GM21619 (cell line): ENCODE measurements around the gene LRBA.
"Not testable (repeated sequence)": the region's sequence is repeated elsewhere in the genome, so short reads cannot be mapped to it uniquely, and the experiment has no call there.

Experiments
- ATAC-seq: cut with Tn5 transposase; IDR thresholded peaks from one replicate; pipeline ENCODE4 v1.9.1; 2021; ENCODE audit not compliant: unreplicated experiment

LRBA gene

DNA sequence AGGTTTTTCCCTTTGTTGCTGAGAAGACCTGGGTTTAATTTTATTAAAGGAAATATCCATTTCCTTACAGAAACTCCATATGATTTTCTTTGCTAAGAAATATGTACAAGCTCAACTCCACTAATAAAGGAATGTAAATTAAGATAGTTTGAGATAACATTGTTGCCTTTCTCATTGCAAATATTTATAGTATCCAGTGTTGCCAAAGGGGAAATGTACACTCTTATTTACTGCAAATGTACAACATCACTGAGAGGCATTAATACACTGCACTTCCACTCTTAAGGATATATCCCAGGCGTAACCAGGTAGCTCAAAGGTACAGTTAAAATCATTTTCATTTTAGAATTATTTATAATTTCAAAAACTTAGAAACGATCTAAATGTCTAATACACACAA lies 7.5 kb upstream of the LRBA start:
- ATAC-seq: no peak

DNA sequence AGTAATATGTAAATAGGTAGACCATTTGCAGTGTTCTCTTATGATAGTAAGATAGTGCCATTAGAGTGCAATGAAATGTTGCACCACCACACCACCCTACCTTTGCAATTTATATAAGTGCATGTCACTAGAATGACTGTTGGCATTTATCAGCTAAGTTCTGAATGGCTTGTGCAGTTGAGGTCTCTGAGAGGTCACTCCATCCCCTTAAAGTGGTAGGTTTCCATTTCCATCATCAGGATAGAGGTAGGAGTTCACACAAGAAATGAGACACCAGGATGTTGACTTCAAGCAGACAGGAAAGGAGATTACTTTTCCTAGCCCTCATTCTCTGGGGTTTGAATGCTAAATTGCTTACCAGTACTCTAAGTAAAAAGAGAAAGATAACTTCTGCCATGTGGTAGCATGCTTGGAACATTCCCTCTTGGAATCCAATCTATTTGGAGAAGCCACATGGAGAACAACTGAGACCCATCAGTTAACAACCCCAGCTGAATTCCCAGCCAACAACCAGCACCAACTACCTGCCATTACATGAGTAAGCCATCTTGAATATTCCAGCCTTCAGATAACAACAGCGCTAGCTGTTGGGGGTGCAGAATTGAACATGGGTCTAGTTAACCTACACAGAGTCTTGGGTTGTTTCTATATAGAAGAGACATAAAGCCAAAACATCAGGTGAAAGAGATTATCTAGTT lies 6.7 kb upstream of the LRBA start:
- no peak for ATAC-seq

DNA sequence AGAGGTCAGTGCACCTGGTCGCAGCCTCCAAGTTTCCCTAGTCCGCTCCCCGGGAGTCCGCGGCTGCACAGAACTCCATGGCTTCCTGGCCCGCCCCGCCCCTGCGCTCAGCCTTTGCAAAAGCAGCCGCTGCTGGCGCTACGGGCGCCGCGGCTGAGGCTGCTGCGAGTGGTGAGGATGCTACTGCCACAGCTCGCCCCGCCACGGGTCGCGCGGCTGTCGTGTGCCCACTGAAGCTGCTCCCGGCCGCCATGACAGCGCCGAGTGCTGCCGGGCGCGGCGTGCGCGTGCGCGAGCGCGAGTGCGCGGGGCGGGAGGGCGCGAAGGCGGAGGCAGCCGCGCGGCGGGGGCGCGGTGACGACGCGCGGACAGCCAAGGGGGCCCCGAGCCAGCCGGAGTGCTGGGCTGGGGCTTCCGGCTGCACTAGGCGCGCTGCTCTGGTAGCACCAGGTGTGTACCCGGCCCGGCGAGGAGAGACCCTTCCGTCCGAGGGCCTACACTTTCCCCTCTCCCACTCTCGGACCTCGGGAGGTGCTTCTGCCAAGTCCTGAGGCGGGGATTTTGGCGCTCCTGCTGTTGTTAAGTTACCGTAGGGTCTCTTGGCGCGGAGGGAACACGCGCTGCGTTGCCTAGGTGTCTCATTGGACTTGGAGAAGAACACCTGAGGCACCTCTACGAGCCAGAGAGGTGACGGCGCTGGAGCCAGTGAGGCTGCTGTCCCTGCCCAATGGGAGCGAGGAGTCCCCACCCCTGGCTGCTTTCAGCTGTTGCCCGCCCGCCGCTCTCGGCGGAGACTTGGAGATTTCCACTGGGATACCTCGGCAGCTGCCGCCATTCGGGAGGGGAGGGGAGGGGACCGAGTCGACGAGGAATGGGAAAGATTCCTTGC lies 619 bp upstream of the LRBA start:
- ATAC-seq: peak; percentile 64

DNA sequence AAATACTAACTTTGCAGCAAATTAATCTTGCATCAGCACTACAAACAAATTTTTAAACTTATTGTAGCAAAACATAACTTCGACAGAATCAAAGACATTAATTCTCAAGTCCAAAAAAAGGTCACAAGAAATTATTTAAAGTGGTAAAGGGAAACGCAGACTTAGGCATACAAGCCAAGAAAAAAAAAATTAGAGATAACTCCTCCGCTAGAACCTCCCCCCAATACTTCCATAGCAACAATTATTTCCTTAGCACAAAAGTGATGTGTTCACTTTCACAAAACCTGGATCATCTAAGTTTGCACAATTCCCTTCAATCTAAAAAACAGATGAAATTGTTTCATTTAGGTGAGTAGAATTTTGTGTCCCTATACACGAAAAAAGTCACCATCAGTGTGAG lies 1.1 kb downstream of the LRBA start:
- no peak for ATAC-seq

DNA sequence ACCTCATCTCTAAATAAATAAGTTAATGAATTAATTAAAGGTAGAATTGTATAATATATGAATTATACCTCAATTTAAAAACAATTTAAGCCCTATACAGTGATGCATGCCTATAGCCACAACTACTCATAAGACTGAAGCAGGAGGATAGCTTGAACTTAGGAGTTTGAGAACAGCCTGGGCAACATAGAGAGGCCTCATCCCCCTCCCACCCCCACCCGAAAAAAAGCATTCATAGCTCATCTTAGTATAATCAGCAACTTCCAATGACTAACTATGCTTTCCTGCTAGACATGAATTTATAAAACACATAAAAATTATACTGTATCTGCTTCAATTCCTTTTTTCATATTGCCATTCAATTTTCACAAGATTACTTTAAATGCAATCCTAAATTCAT lies 1.6 kb downstream of the LRBA start:
- ATAC-seq: no peak

DNA sequence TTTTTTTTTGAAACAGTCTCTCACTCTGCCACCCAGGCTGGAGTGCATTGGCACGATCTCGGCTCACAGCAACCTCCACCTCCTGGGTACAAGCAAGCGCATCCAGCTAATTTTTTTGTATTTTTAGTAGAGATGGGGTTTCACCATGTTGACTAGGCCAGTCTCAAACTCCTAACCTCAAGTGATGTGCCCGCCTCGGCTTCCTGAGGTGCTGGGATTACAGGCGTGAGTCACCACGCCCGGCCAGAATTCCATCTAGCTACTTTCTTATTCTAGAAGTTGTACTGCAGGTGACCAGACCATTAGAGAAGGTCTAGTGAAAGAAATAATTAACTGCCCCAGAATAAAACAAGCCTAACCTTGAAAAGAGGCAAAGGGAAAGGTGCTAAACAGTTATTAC lies 2.3 kb downstream of the LRBA start:
- ATAC-seq: no peak

DNA sequence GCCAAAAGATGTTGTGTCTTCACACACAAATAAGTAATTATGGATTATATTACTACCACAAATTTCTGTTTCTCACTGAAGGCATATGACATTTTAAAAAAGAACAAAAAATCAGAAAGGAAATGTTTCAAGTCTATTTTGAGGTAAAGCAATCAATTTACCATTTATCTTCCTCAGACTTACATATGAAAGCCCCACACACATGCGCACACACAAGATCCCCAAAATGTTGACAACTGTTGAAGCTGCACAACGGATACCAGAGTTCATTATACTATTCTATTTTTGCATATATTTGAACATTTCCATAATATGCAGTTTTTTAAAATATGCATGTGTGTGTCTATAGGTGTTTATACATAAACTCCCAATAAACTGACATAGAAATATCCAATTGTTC lies 2.7 kb downstream of the LRBA start:
- ATAC-seq: no peak

DNA sequence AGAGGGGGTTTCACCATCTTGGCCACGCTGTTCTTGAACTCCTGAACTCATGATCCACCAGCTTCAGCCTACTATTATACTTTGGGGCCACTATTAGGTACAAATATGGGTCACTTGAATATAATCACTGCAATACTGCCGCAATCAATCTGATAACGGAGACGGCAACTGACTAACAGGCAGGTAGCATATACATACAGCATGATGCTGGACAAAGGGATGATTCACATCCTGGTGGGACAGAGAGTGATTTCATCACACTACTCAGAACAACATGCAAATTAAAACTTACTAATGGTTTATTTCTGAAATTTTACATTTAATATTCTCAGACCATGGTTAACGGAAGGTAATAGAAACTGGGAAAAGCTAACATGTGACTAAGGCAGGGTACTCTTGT lies 10.9 kb downstream of the LRBA start:
- no peak for ATAC-seq

DNA sequence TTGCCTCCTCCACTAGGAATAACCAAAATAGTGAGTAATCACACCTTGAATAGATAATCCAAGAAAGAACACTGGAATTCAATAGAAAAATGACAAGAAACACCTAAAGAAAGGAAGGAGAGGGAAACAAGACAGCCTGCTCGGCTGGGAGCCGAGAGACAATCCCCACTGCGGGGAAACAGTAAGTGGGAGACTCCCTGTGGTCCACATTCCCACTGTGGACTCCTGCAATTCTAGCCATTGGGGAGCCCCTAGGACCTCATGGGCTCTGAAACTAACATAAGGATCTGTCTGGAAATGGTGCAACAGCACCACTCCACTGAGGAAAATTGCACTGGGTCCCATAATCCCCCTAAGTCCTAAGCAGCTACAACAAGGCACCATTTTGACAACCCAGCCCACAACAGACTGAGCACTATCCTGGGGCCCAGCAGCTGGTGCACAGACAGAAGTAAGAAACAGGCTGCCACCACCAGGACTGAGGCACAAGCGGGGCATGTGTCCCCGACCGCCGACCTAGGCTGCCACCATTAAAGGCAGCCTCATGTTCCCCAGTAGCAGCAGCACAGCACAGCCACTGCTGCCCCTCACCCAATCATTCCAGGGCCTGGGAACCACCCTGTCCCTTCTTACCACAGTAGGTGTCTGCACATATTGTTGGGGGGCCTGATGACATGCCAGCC lies 14.2 kb downstream of the LRBA start:
- ATAC-seq: no peak

DNA sequence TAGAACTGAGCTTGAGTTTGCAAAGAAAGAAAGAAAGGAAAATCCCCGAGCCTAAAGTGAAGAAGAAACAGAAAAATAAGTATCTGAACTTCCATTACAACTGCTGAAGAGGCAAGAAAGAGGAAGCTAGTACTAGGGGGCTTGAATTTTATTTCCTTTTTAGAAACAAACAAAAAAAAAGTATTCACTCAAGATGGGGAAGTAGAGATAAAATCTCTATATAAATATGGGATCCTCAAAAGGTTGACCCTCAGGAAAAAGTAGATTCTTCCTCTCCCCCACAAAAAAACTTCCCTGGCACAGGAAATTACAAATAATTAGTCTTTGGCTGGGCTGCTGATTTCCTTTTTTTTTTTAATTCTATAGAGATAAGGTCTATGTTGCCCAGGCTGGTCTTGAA lies 16.0 kb downstream of the LRBA start:
- ATAC-seq: no peak

DNA sequence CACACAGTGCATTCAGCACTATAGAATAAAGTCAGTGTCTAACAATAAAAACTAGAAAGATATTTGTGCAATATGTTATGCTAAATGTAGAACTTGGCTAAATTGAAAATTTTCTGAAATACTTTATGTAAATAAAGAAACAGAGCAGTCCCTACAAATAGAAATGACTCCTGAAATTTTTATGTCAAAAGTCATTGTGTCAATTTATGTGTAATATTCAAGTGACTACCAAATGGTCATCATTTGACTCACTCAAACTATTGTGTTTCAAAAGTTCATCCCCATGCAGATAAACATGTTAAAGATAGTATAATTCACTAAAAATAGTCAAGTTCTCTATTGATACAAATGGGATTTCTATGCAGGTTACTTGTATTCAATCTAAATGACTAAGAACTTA lies 17.9 kb downstream of the LRBA start:
- no peak for ATAC-seq

DNA sequence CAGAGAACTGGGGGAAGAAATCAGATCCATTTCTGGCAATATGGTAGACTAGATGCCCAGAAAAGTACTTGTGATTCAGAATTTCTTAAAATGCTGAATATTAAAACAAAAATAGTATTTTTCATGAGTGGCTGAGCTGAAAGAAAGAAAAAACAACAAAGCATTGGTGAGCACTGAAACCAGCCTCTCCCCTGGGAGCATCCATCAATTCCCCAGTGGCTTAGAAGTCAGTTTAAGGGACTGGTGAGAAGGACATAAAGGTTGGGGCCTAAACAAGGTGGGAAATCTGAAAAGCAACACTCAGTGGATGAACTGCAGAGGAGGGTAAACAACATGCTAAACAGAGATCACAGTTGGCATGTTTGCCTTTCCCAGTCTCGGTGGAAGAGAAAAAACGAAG lies 20.4 kb downstream of the LRBA start:
- no peak for ATAC-seq

DNA sequence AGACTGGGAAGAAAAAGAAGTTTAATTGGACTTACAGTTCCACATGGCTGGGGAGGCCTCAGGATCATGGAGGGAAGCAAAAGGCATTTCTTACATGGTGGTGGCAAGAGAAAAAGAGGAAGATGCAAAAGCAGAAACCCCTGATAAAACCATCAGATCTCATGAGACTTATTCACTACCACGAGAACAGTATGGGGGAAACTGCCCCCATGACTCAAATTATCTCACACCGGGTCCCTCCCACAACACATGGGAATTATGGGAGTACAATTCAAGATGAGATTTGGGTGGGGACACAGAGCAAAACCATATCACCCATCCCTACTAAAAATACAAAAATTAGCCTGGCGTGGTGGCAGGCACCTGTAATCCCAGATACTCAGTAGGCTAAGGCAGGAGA lies 21.5 kb downstream of the LRBA start:
- not testable (repeated sequence) for ATAC-seq

DNA sequence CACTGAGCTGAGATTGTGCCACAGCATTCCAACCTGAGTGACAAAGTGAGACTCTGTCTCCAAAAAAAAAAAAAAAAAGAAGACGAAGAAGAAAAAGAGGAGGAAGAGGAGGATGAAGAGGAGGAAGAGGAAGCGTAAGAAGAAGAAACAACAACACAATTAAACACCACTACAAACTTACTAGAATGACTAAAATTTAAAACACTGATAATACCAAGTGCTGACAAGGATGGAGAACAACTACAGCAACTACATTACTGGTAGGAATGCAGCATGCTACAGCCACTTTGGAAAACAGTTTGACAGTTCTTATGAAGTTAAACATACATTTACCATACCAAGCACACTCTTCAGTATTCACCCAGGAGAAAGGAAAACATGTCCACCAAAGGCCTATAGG lies 24.1 kb downstream of the LRBA start:
- no peak for ATAC-seq

DNA sequence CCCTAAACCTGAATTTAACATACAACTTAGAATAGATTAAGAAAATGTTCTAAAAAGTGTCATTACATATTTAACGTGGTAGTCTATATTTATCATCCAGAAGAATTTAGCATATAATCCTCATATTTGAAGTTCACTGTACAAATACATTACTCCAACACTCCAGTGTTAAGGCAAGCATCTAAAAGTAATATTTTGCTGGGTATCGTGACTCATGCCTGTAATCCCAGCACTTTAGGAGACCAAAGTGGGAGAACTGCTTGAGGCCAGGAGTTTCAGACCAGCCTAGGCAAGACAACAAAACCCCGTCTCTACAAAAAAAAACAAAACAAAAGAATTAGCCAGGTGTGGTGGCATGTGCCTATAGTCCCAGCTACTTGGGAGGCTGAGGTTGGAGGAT lies 24.8 kb downstream of the LRBA start:
- ATAC-seq: no peak

DNA sequence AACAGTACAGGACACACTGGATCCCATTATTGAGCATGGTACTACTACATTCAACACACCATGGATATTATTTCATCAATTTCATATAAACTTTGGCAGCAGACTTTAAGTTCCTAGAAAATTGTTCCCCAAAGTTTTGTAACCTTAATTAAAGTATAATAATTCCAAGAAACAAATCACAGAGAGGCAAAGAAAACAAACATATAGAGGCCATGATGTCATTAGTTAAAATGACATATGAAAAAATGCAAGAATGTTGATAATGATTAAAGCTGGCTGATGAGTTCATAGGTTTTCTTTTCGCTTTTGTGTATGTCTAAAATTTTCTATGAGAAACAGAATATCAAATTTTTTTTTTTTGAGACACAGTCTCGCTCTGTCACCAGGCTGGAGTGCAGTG lies 26.8 kb downstream of the LRBA start:
- ATAC-seq: no peak

DNA sequence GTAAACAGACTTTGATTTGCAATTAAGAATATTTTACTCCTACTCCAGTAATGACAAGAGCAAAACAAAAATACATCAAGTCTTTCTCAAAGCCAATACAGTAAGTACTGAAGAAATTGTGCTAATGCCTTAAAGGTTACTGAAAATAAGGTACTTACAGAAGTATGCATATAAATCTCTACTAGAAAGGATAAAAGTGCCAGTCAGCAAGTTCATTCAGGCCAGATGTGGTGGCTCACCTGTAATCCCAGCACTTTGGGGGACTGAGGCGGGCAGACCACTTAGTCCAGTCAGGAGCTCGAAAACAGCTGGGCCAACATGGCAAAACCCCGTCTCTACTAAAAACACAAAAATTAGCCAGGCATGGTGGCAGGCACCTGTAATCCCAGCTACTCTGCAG lies 27.9 kb downstream of the LRBA start:
- no peak for ATAC-seq

DNA sequence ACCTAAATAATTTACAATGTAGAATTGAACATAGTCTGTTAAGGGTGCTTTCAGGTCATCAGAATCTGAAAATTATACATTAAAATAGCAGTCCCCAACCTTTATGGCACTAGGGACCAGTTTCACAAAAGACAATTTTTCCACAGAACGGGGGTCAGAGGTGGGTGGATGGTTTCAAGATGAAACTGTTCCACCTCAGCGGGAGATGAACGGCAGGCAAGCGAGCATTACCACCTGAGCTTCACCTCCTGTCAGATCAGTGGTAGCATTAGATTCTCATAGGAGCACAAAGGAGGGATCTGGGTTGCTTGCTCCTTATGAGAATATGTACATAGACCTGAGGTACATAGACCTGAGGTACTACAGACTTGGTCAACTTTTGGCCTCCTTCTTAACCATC lies 29.0 kb downstream of the LRBA start:
- peak; percentile 48 for ATAC-seq

DNA sequence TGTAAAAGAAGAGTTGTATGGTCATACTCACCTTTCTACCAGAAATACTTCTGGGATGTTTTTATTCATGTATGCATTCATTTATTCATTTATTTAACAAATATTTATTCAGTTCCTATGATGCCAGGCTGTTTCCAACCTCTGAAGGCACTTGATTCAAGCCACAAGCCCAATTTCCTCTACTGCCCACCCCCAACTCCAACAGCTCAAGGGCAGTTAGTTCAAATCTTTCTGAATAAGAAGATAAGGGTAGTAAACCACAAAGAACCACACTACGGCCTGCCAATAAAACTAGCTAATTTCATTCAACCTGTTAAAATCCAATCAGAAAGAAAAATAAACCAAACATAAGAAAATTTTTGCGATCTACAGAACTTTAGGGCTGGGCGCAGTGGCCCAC lies 31.2 kb downstream of the LRBA start:
- ATAC-seq: no peak

DNA sequence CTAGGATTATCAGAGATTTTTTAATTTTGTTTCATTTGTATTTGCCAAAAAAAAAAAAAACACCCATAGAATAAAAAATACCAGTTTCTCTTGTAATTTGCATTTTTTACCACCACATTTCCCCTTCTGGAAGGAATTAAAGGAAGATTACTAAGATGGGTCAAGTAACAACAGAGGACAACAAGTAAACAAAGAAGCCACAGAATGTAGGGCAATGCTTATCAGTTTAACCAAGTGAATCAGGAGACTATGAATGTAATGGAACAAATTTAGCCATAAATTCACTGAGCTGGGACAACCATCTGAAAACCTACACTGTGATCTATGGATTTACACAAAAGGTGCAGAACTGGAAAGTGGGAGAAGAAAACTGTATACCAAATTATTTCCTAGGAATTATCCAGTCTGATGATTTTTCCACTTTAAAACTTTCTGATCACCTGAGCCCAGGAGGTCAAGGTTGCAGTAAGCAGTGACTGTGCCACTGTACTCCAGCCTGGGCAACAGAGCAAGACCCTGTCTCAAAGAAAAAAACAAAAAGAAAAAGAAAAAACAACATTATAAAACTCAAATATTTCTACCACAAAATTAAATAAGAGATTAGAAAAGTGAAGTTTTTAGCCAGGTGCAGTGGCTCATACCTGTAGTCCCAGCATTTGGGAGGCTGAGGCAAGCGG lies 32.4 kb downstream of the LRBA start:
- no peak for ATAC-seq

DNA sequence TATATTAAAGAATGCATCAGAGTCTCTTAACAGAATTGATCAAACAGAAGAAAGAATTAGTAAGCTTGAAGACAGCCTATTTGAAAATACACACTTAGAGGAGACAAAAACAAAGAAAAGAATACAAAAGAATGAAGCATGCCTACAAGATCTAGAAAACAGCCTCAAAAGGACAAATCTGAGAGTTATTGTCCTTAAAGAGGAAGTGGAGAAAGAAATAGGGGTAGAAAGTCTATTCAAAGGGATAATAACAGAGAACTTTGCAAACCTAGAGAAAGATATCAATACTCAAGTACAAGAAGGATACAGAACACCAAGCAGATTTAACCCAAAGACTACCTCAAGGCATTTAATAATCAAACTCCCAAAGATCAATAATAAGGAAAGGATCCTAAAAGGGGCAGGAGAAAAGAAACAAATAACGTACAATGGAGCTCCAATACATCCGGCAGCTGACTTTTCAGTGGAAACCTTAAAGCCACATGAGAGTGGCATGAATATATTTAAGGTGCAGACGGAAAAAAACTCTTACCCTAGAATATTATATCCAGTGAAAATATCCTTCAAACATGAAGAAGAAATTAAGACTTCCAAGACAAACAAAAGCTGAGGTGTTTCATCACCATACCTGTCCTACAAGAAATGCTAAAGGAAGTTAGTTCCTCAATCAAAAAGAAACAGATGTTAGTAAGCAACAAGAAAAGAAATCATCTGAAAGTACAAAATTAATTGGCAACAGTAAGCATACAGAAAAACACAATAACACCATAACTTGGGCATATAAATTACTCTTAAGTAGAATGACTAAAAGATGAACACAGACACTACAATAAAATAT lies 36.1 kb downstream of the LRBA start:
- no peak for ATAC-seq
